ENCODE results near the gene IKBKE. TPM values are rescaled to one million over a fixed set of nuclear protein-coding genes. Genes with fewer than 3 reads are reported as not detected.

The IKBKE gene
- total and polyA plus RNA-seq, 2 donors (not counting 3 experiments of a cell fraction or from before 2014, with no cell fraction given), result 17.9 to 20.7 TPM

DNA sequence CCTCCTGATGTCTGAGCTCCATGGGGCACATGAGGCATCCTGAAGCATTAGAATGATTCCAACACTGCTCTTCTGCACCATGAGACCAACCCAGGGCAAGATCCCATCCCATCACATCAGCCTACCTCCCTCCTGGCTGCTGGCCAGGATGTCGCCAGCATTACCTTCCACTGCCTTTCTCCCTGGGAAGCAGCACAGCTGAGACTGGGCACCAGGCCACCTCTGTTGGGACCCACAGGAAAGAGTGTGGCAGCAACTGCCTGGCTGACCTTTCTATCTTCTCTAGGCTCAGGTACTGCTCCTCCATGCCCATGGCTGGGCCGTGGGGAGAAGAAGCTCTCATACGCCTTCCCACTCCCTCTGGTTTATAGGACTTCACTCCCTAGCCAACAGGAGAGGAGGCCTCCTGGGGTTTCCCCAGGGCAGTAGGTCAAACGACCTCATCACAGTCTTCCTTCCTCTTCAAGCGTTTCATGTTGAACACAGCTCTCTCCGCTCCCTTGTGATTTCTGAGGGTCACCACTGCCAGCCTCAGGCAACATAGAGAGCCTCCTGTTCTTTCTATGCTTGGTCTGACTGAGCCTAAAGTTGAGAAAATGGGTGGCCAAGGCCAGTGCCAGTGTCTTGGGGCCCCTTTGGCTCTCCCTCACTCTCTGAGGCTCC lies 26.0 kb downstream of the IKBKE start:
- H3K4me3 ChIP-seq (replicated peaks in 1 of 3; ENCODE audit: insufficient read depth in 1 of 3, low read depth in 1 of 3, low read length in 3 of 3), result no peak overlapping the region
- peaks cover 2 to 28% of the 10 kb centered on the region in 2 experiments for H3K36me3 ChIP-seq (ENCODE audit: control insufficient read depth in 2 of 2, extremely low read depth in 1 of 2, insufficient read depth in 2 of 2, low read length in 2 of 2)
- no peaks in the 10 kb centered on the region for H3K9me1 ChIP-seq (replicated peaks; ENCODE audit: control insufficient read depth, extremely low read depth, insufficient read depth, low read length)
- ChIA-PET POLR2A (no interaction called here), CTCF (interaction anchor here (1.0 to 3.1 kb wide), 7 partner anchors 7 to 168 kb away, joined by 3 to 18 read pairs (median 6); partner anchors contain the start of gene RASSF5)
- H3K27me3 ChIP-seq (ENCODE audit: control insufficient read depth in 2 of 2, insufficient read depth in 2 of 2, low read length in 2 of 2), result no peaks in the 10 kb centered on the region
- H3K27ac ChIP-seq (ENCODE audit: insufficient read depth, low read depth, low read length), result no peak overlapping the region
- no peak overlapping the region for H2AFZ ChIP-seq (ENCODE audit: low read depth, low read length)
- H3K9me3 ChIP-seq (replicated peaks; ENCODE audit: control insufficient read depth, insufficient read depth, low read length), result no peaks in the 10 kb centered on the region
- no peak for FAIRE-seq
- BruUV-seq (replicated peaks), result no TSS peak
- intact Hi-C loops (cut with micrococcal nuclease) (loop anchor here (10.0 kb wide), 1 partner anchor 419 kb away; no protein-coding TSS in a partner anchor), dilution Hi-C loops (cut with MboI; ENCODE audit: extremely low pct_ligation_motif_present, low sequenced_read_pairs) (no loop called here)
- H3K9ac ChIP-seq (replicated peaks; ENCODE audit: extremely low read depth, insufficient read depth, low read length), result no peak overlapping the region
- TF ChIP-seq JUN (IDR thresholded peaks at IDR 0.05; ENCODE audit: borderline replicate concordance, insufficient read depth, insufficient read length, low read depth) (no peak), POLR2AphosphoS5 (IDR thresholded peaks at IDR 0.05; ENCODE audit: insufficient read depth, low read depth, low read length) (no peak), CTCF (IDR thresholded peaks at IDR 0.05; ENCODE audit: extremely low read depth in 1 of 2, insufficient read depth in 1 of 2, low read depth in 1 of 2, low read length in 2 of 2) (no peak), FOS (IDR thresholded peaks at IDR 0.05; ENCODE audit: borderline replicate concordance, insufficient read depth, low read length) (no peak), POLR2A (IDR thresholded peaks at IDR 0.05; ENCODE audit: low read depth, low read length) (no peak), GATA2 (IDR thresholded peaks at IDR 0.05; ENCODE audit: insufficient read depth, insufficient read length, low read depth, low read length) (no peak), EZH2 (IDR thresholded peaks at IDR 0.05; ENCODE audit: borderline replicate concordance, low read depth, low read length, severe bottlenecking) (no peak), MYC (IDR thresholded peaks at IDR 0.05; ENCODE audit: low read depth, low read length) (no peak)
- TF ChIP-seq, protein P1, sequence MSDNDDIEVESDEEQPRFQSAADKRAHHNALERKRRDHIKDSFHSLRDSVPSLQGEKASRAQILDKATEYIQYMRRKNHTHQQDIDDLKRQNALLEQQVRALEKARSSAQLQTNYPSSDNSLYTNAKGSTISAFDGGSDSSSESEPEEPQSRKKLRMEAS (IDR thresholded peaks at IDR 0.05; ENCODE audit: insufficient read depth, insufficient read length), result no peak
- no peaks in the 10 kb centered on the region for H3K79me2 ChIP-seq (ENCODE audit: control insufficient read depth, insufficient read depth, low read length)
- no peak for DNase-seq (ENCODE audit: low read depth, low spot score)
- H3K4me1 ChIP-seq (ENCODE audit: control insufficient read depth, extremely low read depth, insufficient read depth, low read length), result peaks cover 2% of the 10 kb centered on the region
- H4K20me1 ChIP-seq (replicated peaks; ENCODE audit: control insufficient read depth, extremely low read depth, insufficient read depth, low read length), result no peaks in the 10 kb centered on the region
- H3K4me2 ChIP-seq (ENCODE audit: insufficient read depth, low read length), result no peak overlapping the region

Data from endothelial cell of umbilical vein (primary cell).